Chondrocyte (in vitro differentiated cells): Measurements from ENCODE around the gene RRAS2. TPM values are rescaled to one million over a fixed set of nuclear protein-coding genes. Genes with fewer than 3 reads are reported as not detected.

Source experiments
- DNase-seq: peaks from one replicate; pipeline ENCODE4 v3.0.0; 2021; ENCODE audit warnings: mixed read lengths, low spot score
- H3K27ac Mint-ChIP-seq: one replicate; pipeline ENCODE4 v1.8.0; 2021; ENCODE audit warnings: mild to moderate bottlenecking, moderate library complexity, mixed read lengths; ENCODE audit not compliant: unreplicated experiment
- H3K27me3 Mint-ChIP-seq: 2 replicates; pipeline ENCODE4 v1.8.0; 2021; ENCODE audit warnings: low read depth, mixed read lengths
- H3K36me3 Mint-ChIP-seq: 2 replicates; pipeline ENCODE4 v1.8.0; 2021; ENCODE audit warnings: low read depth, mixed read lengths
- H3K4me1 Mint-ChIP-seq: 2 replicates; pipeline ENCODE4 v1.8.0; 2021; ENCODE audit warnings: low read depth, mild to moderate bottlenecking, mixed read lengths
- H3K4me3 Mint-ChIP-seq: one replicate; pipeline ENCODE4 v1.8.0; 2021; ENCODE audit warnings: mild to moderate bottlenecking, moderate library complexity, mixed read lengths; ENCODE audit not compliant: unreplicated experiment
- H3K9me3 Mint-ChIP-seq: 2 replicates; pipeline ENCODE4 v1.8.0; 2021; ENCODE audit warnings: low read depth, mixed read lengths
- CTCF ChIP-seq: fragments of 200-600 bp; sonication (generic); IDR thresholded peaks from 2 replicates; pipeline ENCODE4 v1.5.0; 2021; ENCODE audit warnings: antibody characterized with exemption, mild to moderate bottlenecking, moderate library complexity
- total RNA-seq: library from RNA; stranded (reverse); gene quantifications from 3 replicates; pipeline ENCODE4 v1.2.1, GENCODE V29; 2021

Gene RRAS2
- total RNA-seq, 1 donor from 2014 or later = 74.1 TPM

GRCh38 chr11:14371249-14371648 is 12.3 kb upstream of the RRAS2 start:
- no peak overlapping the region for H3K27ac Mint-ChIP-seq
- H3K4me1 Mint-ChIP-seq = peaks cover 6% of the 10 kb centered on the region
- no peak for DNase-seq
- H3K27me3 Mint-ChIP-seq = no peaks in the 10 kb centered on the region
- no peak for TF ChIP-seq CTCF
- no peaks in the 10 kb centered on the region for H3K36me3 Mint-ChIP-seq
- no peak overlapping the region for H3K4me3 Mint-ChIP-seq
- H3K9me3 Mint-ChIP-seq = no peaks in the 10 kb centered on the region

- TF ChIP-seq CTCF = no peak
- Mint-ChIP-seq H3K4me3 (no peak overlapping the region), H3K27ac (no peak overlapping the region), H3K4me1 (peaks cover 6% of the 10 kb centered on the region), H3K36me3 (no peaks in the 10 kb centered on the region), H3K9me3 (no peaks in the 10 kb centered on the region), H3K27me3 (no peaks in the 10 kb centered on the region)
- DNase-seq = no peak
Observed at GRCh38 chr11:14370496-14370895, 11.5 kb upstream of the RRAS2 start.

DNA sequence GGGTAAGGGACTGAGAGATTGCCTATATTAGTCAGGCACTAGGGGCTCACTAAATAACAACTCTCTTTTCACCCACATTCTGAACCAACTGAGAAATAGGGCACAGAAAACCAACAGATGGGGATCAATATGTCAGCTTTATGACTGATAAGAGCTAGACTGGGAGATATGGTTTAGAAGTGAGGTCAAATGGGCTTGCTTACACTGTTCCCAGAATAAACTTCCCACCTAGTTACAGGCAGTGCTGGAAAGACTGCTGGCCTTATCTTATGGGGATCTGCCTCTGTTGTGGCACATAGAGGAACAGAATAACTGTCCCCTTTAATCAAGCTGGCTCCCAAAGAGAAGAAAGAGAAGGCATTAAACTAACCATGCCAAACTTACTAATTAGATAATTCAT is 10.6 kb upstream of the RRAS2 start:
- no peaks in the 10 kb centered on the region for H3K27me3 Mint-ChIP-seq
- H3K4me1 Mint-ChIP-seq = peaks cover 6% of the 10 kb centered on the region
- H3K9me3 Mint-ChIP-seq = no peaks in the 10 kb centered on the region
- no peak for DNase-seq
- no peak overlapping the region for H3K27ac Mint-ChIP-seq
- TF ChIP-seq CTCF = no peak
- H3K36me3 Mint-ChIP-seq = no peaks in the 10 kb centered on the region
- H3K4me3 Mint-ChIP-seq = no peak overlapping the region

- DNase-seq = no peak
- Mint-ChIP-seq H3K36me3 (no peaks in the 10 kb centered on the region), H3K27ac (no peak overlapping the region), H3K9me3 (no peaks in the 10 kb centered on the region), H3K4me3 (no peak overlapping the region), H3K4me1 (peaks cover 4% of the 10 kb centered on the region), H3K27me3 (no peaks in the 10 kb centered on the region)
- no peak for TF ChIP-seq CTCF
Observed at GRCh38 chr11:14366936-14367335, 8.0 kb upstream of the RRAS2 start.

- no peaks in the 10 kb centered on the region for H3K36me3 Mint-ChIP-seq
- H3K9me3 Mint-ChIP-seq = no peaks in the 10 kb centered on the region
- H3K27ac Mint-ChIP-seq = no peak overlapping the region
- TF ChIP-seq CTCF = no peak
- no peak overlapping the region for H3K4me3 Mint-ChIP-seq
- peaks cover 9% of the 10 kb centered on the region for H3K4me1 Mint-ChIP-seq
- no peaks in the 10 kb centered on the region for H3K27me3 Mint-ChIP-seq
- DNase-seq = no peak
Observed at GRCh38 chr11:14364322-14364721, 5.3 kb upstream of the RRAS2 start.
